T-helper 1 cell (primary cell): ENCODE results near the gene ITPA.
A peak's percentile ranks its signal among the peaks of the same experiment; 100 is the strongest.

Source experiments
- DNase-seq, 5 donors: peaks; one replicate each; pipeline ENCODE4 v3.0.0-alpha.2; 2012 to 2020
- total RNA-seq, 4 donors: gene quantifications; one replicate each; lab custom pipeline; 2026; lab: John Stamatoyannopoulos, UW

Gene ITPA
- 18.1 to 27.0 (median 21.2) reads per million in 4 donors for total RNA-seq

- DNase-seq = peak in 4 of 5 donors; percentile 35 to 69 (median 42)
These were observed at the start of gene ITPA for GRCh38 chr20:3209257-3209945. ITPA (plus strand) TSS chr20:3209498; CDS start chr20:3209552, 54 bp downstream.

GRCh38 chr20:3160418-3160817 is 48.9 kb upstream of the ITPA start:
- no peak for DNase-seq

DNA sequence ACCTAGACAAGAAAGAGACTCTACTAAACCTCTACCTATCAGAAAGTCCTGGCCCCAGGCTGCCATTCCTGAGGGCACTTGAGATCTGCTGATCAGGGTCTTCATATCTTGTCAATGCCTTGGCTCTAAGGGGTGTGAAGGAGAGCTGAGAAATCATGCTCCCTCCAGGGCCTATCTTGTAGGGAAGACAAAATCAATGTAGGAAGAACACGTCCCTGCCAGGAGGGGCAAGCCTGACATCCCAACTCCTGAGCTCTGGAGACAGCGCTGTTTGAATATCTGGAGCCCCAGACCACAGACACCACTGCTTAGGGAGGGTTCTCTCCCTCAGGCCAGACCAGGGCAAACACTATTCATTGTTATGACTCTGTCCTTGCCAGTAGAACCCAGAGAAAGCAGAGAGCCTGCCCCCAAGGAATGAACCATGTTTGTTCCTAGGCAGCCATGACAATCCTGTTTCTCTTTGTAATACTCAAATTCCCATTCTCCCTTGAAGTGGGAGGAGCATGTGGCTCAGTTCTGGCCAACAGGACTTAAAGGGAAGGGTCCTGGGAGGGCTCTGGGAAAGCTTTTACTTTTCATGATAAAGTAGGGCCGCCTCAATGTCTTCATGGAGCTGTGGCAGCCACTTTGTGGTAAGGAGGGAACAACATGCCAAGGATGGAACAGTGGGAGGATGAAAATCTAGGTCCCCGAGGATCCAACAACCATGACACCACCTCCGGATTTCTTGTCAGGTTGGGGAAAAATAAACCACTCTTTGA is 47.8 kb upstream of the ITPA start:
- no peak for DNase-seq

DNA sequence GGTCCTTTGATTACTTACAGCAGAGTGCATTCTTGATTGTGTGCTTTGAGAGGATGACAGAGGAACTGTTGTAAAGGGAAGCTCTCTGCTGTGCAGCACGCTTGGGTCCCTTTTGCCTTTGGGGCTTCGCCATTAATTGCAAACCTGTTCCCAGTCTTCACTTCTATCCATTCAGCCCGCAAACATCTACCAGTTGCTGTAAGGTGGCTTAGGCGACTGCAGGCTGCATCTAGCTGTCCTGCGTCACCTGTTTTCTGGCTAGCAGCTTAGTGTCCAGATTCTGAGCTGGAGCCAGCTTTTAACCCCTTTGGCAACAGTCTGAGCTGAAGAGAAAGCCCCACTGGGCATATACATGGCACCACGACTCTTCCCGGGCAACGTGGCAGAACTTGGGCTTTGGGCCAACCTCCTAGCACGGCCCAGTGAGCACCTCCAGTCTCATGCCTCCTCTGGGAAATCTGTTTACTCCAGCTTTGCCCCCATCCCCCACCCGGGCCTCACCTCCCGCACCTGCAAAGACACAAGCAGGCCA is 47.2 kb upstream of the ITPA start:
- no peak for DNase-seq

DNA sequence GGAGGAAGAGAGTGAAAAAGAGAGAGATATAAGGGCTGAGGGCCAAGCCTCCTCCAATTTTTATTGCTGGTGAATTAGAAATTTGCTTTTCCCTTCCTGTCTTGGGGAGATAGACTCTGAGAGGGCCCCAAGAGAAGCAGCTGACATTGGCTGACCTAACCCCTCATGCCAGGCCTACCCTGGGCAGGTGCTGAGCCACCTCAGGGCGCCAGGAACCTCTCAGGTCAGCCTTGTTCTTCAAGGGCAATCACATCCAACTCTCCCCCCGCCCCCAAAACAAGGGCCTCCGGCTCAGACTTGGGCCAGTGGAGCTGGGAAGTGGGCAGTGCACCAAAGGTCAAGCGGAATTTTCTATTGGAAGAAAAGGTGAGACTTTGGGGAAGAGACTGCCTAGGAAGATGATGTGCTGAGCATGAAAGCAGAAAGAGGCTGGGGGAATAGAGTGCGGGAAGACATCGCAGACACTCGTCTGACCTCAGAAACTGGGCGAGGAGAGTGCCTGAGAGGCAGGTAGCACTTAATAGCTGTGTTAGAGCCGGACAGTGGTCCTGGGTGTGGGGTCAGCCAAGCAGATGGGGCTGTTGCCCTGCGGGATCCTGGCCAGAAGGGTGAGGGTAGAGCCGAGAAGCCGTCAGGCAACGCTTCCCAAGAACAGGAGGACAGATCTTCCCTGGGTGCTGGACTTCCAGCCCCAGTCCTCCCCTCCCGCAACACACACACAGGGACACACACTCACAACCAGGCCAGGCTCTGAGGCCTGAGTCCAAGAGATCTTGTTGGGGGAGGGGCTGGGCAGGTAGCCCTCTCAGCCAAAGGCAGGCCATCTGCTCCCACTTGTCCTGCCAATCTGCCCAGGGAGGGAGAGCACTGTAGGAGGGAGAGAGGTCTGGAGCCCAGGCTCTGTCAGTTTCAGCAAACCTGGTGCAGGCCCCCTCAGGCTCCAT is 45.9 kb upstream of the ITPA start:
- DNase-seq = no peak

- no peak for DNase-seq
These were observed 45.1 kb upstream of the ITPA start for GRCh38 chr20:3164043-3164762.

- no peak for DNase-seq
These were observed 44.4 kb upstream of the ITPA start for GRCh38 chr20:3164763-3165410.

GRCh38 chr20:3165473-3166337 is 43.6 kb upstream of the ITPA start:
- no peak for DNase-seq

DNA sequence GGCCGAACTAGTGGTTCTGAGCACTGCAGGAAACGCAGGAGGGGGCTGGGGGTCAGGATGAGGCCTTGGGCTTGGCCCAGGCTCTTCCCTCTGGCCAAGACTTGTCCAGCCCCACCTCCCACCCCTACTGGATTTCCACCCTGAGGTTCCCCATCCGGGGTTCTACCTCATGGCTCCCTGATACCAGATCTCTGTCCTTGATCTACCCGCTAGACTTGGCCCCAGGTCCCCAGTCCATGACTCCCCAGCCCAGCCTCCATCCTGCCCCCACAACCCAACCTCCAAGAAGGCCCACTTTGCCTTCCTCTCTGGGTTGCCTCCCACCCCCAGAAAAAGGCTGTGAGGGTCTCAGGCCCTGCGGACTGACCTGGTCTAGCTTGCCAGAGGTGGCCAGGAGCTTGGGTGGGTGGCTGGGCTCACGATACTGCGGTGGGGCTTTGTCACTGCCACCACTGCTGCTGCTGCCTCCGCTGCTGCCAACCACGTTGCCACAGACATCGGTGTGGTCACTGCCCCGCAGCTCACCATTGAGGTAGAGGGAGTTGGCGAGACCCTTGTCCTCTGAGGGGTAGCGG is 42.9 kb upstream of the ITPA start:
- DNase-seq = no peak

GRCh38 chr20:3166913-3167342 is 42.4 kb upstream of the ITPA start:
- no peak for DNase-seq

DNA sequence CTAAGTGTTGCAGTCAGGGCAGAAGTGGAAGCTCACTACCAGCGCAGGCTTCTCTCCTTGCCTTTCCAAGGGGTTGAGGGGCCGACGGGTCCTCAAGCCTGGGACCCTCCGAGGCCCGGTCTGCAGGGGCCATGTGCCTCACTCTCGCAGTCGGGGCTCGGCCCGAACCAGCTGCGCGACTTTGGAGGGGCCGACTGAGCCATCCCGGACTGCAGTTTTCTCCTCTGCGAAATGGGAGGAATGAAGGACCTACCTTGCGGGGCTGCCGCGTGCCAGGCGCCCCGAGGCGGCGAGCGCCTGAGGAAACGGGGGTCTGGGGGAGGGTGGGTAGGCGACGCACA is 41.6 kb upstream of the ITPA start:
- no peak for DNase-seq

GRCh38 chr20:3168079-3168828 is 41.0 kb upstream of the ITPA start:
- DNase-seq = no peak

DNA sequence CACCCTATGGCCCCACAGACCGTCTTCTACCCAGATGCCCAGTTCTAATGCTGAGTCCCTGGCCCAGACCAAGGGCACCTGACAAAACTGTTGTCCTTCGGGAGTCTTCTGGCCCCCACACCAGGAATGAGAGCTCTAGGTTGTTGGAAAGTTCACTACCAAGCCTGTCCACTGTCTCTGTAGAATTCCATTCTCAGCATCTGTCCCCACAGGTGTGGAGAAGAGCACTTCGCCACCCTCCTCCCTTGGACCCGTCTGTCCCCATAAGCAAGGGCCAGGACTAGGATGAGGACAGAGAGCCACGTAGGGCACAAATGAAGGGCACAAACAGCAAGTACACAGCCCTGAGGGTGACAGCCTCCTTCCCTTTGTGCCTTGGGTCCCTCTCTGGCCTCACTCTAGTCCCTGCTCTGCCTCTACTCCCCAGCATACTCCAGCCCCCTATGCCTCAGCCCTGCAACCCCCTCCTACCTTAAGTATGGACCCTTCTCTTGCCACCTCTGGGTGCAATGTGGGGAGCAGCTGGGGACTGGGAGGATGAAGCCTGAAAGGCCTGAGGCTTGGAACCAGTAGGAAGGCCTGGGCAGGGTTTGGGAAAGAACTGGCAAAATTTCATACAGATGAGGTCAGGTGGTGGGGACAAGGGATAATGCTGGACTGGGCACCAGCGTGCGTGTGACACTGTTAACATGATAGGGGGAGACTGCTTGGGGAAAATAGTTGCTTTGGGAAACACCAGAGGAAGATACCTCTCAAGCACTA is 40.3 kb upstream of the ITPA start:
- DNase-seq = no peak

GRCh38 chr20:3171391-3172125 is 37.7 kb upstream of the ITPA start:
- no peak for DNase-seq

DNA sequence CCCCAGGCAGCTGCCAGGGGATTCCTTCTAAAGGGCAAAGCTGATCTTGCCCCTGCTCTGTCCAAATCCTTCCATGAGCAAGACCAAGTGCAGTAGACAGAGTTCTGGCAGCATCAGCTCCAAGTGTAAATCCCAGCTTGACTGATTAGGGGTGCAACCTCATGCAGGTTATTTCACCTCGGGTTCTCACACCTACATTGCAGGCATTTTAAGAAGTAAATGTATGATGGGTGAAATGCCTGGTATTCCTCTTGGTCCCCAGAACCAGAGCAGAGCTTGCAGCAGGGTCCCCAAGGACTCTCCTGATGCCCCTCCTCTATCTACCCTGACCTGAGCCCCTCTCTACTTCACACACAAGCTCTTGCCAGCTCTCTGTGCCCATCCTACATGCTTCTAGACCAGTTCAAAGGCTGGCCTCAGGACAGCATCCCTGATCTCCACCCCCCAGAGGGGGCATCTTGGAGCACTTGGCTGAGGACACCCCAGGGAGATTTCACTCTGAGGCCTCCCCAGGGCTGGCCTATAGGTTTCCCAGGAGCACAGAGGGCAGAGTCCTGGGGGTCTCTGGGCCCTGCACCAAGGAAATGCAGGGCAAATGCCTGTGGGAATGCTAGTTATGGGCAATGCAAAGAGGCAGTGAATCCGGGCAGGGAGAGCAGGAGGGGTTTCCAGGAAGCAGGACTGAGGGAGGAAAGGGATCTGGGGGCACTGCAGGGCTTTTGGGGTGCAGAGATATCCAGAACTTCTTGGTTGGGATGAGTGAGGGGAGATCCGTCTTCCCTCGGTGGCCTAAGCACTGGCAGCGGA is 37.0 kb upstream of the ITPA start:
- DNase-seq = no peak

GRCh38 chr20:3172933-3173609 is 36.2 kb upstream of the ITPA start, which contains the start of gene LZTS3:
LZTS3 (minus strand) TSS chr20:3173549; CDS start chr20:3167163, 6,386 bp downstream.
- DNase-seq = peak; percentile 65 to 88 (median 83)
